Activated CD4-positive, alpha-beta T cell treated with anti-CD3 and anti-CD28 coated beads, Interleukin-2, amount 50 U/mL, for 4 hours (primary cell): Measurements from ENCODE around the gene MRPS24.
"Not testable (repeated sequence)": the region's sequence is repeated elsewhere in the genome, so short reads cannot be mapped to it uniquely, and the experiment has no call there.

Experiments
- DNase-seq, 2 experiments: peaks; one replicate each; pipeline ENCODE4 v3.0.0-alpha.2; 2020

Gene MRPS24

DNA sequence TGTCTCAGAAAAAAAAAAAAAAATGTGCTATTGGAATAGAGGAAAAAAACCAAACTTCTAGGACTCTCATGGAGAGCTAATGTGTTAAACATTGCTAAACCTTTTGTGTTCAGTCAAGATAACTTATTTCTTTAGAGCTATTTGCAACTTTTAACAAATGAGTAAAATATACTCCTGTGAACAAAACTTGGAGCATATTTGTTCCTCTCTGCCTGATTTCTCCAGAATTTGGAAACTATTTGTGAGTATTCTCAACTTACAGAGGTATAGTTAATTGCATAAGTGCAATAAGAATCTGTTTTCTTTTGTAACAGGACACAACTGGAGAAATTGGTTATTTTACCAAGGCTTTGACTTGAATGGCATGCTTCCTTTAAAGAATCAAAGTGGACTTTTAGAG is 38.4 kb downstream of the MRPS24 start:
- DNase-seq: not testable (repeated sequence)

DNA sequence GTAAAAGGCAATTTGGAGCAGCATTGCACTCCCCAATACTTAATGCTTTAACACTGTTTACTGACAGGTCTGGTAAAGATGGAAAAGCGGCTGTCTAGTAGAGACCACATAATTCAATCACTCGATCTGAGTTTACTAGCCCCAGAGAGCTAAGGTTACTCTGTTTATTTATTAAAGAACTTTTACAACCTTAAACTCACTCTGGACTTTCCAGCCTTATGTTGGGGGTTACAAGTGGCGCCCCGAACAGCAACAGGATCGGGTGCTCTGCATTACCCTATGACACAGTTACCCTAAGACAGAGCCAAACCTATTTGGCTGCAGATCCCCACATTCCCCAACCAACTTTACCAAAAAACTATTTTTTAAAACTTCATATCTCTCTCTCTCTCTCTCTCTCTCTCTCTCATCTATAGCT is 43.9 kb downstream of the MRPS24 start:
- DNase-seq: no peak

DNA sequence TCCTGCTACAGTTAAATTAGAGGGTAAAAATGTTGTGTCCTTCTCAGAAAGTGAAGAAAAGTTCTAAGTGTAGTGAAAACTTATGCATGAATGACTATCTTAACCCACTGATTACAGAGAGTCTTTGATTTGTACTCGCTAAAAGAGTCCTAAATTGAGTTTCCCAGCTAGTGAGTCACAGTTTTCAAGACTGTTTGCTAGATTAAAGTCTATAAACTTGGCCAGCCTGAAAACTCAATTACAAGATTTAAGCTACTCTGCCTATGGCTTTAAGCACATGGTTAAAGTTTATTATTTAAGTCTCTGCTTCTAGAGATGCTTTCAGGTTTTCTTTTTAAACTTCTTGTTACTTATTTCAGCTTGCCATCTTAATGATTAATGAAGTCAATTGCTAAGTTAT is 44.4 kb downstream of the MRPS24 start:
- no peak for DNase-seq

DNA sequence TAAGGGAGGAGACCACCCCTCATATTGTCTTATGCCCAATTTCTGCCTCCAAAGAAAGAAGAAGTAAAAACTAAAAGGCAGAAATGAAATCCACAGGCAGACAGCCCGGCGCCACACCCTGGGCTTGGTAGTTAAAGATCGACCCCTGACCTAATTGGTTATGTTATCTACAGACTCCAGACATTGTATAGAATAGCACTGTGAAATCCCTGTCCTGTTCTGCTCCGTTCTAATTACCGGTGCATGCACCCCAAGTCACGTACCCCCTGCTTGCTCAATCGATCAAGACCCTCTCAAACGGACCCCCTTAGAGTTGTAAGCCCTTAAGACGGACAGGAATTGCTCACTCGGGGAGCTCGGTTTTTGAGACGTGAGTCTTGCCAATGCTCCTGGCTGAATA is 44.8 kb downstream of the MRPS24 start:
- not testable (repeated sequence) for DNase-seq

DNA sequence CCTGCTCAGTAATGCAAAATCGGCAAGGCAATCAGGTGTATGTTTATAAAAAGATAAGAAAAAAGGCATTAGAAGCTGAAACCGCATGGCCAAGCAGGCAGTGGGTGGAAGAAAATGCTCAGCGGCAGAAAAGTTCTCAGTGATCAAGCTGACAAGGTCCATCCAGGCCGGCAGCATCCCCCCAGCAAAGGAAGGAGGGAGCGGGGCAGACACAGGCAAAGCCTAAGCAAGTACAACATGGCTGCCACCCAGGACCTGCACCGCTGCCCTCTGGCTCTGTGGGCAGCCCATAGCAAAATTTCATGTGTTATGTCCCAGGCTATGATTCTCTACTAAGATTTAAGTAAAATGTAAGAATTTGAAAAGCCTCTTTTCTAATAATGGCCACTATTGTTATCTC is 45.4 kb downstream of the MRPS24 start:
- DNase-seq: no peak

DNA sequence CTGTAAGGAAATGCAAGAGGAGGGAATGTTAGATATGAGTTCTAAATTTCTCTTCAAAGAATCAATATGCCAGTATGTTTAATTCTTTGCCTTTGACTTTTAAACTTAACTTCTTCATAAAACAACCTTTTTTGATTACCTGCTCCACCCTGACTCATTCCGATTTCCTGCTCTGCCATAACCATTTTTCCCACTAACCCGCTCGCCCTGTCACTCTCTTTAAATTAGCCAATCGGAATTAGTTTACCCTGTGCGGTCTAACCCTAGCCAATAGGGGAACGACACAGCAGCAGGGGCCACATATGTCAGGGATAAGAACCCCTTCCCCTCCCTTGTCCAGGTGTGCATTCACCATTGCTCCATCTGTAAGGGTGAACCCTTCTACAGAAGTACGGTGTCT is 45.9 kb downstream of the MRPS24 start:
- not testable (repeated sequence) for DNase-seq
